ENCODE results near the gene MORN1. TPM values are rescaled to one million over a fixed set of nuclear protein-coding genes. Genes with fewer than 3 reads are reported as not detected.
"Not testable (repeated sequence)": the region's sequence is repeated elsewhere in the genome, so short reads cannot be mapped to it uniquely, and the experiment has no call there.

Gene MORN1
- 10 to 100 TPM; 20.7 to 23.9 TPM for total RNA-seq
- 1 to 10 TPM; 5.2 to 7.2 TPM for polyA plus RNA-seq
- long read RNA-seq, donor 1, partial matches to known transcripts = 17 of 65 reads
- long read RNA-seq, donor 1, other reads (novel, unspliced or antisense) = 46 of 65 reads
- long read RNA-seq, donor 2, partial matches to known transcripts = 8 of 23 reads
- long read RNA-seq, donor 2, other reads (novel, unspliced or antisense) = 12 of 23 reads
- long read RNA-seq, donor 3, partial matches to known transcripts = 0 of 4 reads
- long read RNA-seq, donor 3, other reads (novel, unspliced or antisense) = 0 of 4 reads
- long read RNA-seq, donor 4, partial matches to known transcripts = 0 of 2 reads
- long read RNA-seq, donor 4, other reads (novel, unspliced or antisense) = 0 of 2 reads
- long read RNA-seq, donor 5, partial matches to known transcripts = 0 of 5 reads
- long read RNA-seq, donor 5, other reads (novel, unspliced or antisense) = 0 of 5 reads

DNA sequence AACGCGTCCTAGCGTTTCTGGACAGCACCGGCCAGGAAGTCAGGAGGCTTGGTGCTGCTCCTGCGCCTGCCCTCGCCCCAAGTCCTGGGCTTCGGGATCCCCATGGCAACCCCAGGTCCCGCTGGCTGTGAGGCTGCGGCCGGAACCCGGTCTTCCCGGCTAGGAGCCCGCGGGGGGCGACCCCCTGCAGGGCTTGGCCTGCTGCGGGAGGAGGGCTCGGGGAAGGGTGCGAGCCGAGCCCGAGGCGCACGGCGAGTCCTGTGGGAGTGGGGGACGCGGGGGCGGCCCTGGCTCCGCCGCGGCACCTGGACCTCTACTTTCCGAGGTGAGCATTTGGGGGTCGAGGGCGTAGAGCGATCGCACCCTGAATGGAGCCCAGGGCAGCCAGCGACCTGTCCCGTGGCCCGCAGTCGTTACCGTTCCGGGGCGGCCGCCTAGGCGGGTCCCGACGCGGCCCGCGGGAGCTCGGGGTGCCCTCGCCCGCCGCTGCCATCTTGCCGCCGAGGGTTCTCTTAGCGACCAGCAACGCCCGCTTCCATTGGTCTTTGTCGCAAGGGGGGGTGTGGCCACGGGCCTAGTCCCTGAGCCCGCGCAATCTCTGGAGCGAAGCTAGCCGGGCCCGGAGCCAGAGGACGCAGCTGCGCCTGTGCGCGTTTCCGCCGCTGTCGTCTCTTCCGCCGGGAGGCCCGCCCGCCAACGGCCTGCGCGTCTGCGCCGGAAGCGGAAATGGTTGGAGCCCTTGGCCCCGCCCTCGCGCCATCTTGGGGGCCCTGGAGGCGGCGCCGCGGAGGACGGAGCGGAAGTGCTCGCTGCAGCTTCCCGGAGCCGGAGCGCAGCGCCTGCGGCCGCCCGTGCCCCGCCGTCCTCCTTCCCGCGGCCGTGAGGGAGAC lies at the start of gene MORN1, which contains the start of gene RER1:
Gene MORN1 (minus strand): TSS at position 514 of the 890 bp plus-strand sequence. CDS start 21 bp downstream, at position 493.
Gene RER1 (plus strand): TSS at position 801 of the 890 bp plus-strand sequence. CDS start 3,950 bp downstream, outside the sequence.
- TF ChIP-seq, protein P1, sequence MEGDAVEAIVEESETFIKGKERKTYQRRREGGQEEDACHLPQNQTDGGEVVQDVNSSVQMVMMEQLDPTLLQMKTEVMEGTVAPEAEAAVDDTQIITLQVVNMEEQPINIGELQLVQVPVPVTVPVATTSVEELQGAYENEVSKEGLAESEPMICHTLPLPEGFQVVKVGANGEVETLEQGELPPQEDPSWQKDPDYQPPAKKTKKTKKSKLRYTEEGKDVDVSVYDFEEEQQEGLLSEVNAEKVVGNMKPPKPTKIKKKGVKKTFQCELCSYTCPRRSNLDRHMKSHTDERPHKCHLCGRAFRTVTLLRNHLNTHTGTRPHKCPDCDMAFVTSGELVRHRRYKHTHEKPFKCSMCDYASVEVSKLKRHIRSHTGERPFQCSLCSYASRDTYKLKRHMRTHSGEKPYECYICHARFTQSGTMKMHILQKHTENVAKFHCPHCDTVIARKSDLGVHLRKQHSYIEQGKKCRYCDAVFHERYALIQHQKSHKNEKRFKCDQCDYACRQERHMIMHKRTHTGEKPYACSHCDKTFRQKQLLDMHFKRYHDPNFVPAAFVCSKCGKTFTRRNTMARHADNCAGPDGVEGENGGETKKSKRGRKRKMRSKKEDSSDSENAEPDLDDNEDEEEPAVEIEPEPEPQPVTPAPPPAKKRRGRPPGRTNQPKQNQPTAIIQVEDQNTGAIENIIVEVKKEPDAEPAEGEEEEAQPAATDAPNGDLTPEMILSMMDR (IDR thresholded peaks at IDR 0.05; ENCODE audit: control extremely low read depth, extremely low read depth) = no peak
- H3K27ac ChIP-seq (ENCODE audit: low read depth in 1 of 2, low read length in 1 of 2) = peak within 1 kb of the TSS; percentile 88 to 90
- peaks cover 0 to 16% (median 8%) of the 10 kb centered on the region in 4 donors for H3K36me3 ChIP-seq (ENCODE audit: control insufficient read depth in 4 of 4, insufficient read depth in 4 of 4, low read length in 4 of 4)
- peak; percentile 99 to 100 (median 99) for DNase-seq
- peak; percentile 97 for ATAC-seq (ENCODE audit: insufficient read depth, low FRiP score)
- 0 to 1% methylated on average over 96 to 103 of the region's 103 CpGs for WGBS, 2 donors
- peak within 1 kb of the TSS; percentile 67 for H3K9ac ChIP-seq (ENCODE audit: insufficient read depth in 1 of 2, low read length in 2 of 2)
- no peaks in the 10 kb centered on the region for H3K9me3 ChIP-seq (ENCODE audit: control insufficient read depth in 4 of 4, insufficient read depth in 3 of 4, low read length in 3 of 4)
- H3K4me3 ChIP-seq = peak within 1 kb of the TSS; percentile 90
- peaks cover 0 to 22% (median 12%) of the 10 kb centered on the region in 5 donors for H3K4me1 ChIP-seq (ENCODE audit: control insufficient read depth in 5 of 5, insufficient read depth in 5 of 5, low read length in 5 of 5)
- no peaks in the 10 kb centered on the region for H3K27me3 ChIP-seq (ENCODE audit: control insufficient read depth in 3 of 3, insufficient read depth in 3 of 3, low read length in 2 of 3)

DNA sequence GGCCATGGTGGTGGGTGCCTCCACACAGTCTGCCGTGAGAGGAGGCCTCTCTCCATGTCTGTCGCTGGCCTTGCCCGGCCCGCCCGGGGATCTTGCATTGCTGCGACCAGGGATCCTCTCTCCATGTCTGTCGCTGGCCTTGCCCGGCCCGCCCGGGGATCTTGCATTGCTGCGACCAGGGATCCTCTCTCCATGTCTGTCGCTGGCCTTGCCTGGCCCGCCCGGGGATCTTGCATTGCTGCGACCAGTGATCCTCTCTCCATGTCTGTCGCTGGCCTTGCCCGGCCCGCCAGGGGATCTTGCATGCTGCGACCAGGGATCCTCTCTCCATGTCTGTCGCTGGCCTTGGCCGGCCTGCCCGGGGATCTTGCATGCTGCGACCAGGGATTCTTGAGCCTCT lies 49.0 kb upstream of the MORN1 start:
- WGBS, 2 donors = 79 to 91% methylated on average over 23 of the region's 23 CpGs
- H3K9ac ChIP-seq (ENCODE audit: insufficient read depth in 1 of 2, low read length in 2 of 2); ATAC-seq (ENCODE audit: insufficient read depth, low FRiP score): not testable (repeated sequence)

DNA sequence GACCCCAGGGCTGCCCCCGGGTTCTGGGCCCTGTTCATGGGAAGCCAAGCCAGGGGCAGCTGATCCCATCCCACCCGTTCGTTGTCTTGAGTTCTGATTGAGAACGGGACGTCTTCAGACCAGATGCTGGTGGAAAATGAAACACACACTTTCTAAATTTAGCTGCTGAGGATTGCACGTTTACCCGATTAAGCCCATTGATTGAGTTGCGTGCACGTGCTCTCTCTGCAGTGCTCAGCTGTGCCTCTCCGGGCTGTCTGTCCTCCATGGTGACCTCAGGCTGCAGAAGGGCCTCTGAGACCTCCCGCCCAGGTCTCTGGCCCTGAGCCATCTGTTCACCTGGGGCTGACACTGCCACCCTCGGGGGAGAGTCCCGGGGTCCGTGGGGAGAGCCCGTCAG lies 48.0 kb upstream of the MORN1 start:
- WGBS, 2 donors = 69 to 87% methylated on average over 15 of the region's 15 CpGs

More for the DNA sequence above, 49.0 kb upstream of the MORN1 start:
- H3K27me3 ChIP-seq (ENCODE audit: control insufficient read depth in 3 of 3, insufficient read depth in 3 of 3, low read length in 2 of 3) = peaks cover 6 to 34% (median 27%) of the 10 kb centered on the region in 3 donors
- peaks cover 0 to 17% (median 0%) of the 10 kb centered on the region in 5 donors for H3K4me1 ChIP-seq (ENCODE audit: control insufficient read depth in 5 of 5, insufficient read depth in 5 of 5, low read length in 5 of 5)
- not testable (repeated sequence) for H3K27ac ChIP-seq (ENCODE audit: low read depth in 1 of 2, low read length in 1 of 2); H3K36me3 ChIP-seq (ENCODE audit: control insufficient read depth in 4 of 4, insufficient read depth in 4 of 4, low read length in 4 of 4); H3K9me3 ChIP-seq (ENCODE audit: control insufficient read depth in 4 of 4, insufficient read depth in 3 of 4, low read length in 3 of 4); H3K4me3 ChIP-seq; DNase-seq

More for the DNA sequence above, 48.0 kb upstream of the MORN1 start:
- Histone ChIP-seq H3K4me1 (ENCODE audit: control insufficient read depth in 5 of 5, insufficient read depth in 5 of 5, low read length in 5 of 5) (peaks cover 0 to 17% (median 0%) of the 10 kb centered on the region in 5 donors), H3K36me3 (ENCODE audit: control insufficient read depth in 4 of 4, insufficient read depth in 4 of 4, low read length in 4 of 4) (no peaks in the 10 kb centered on the region), H3K27me3 (ENCODE audit: control insufficient read depth in 3 of 3, insufficient read depth in 3 of 3, low read length in 2 of 3) (peaks cover 3 to 33% (median 21%) of the 10 kb centered on the region in 3 donors), H3K9me3 (ENCODE audit: control insufficient read depth in 4 of 4, insufficient read depth in 3 of 4, low read length in 3 of 4) (peaks cover 0 to 4% (median 0%) of the 10 kb centered on the region in 4 donors), H3K9ac (ENCODE audit: insufficient read depth in 1 of 2, low read length in 2 of 2) (no peak overlapping the region), H3K4me3 (no peak overlapping the region), H3K27ac (ENCODE audit: low read depth in 1 of 2, low read length in 1 of 2) (no peak overlapping the region)
- TF ChIP-seq, protein P1 (IDR thresholded peaks at IDR 0.05; ENCODE audit: control extremely low read depth, extremely low read depth) = no peak
- no peak for DNase-seq
- ATAC-seq (ENCODE audit: insufficient read depth, low FRiP score) = no peak
